Measurements from ENCODE around the gene SLC16A3. TPM values are rescaled to one million over a fixed set of nuclear protein-coding genes. Genes with fewer than 3 reads are reported as not detected.

The SLC16A3 gene
- polyA plus RNA-seq, 1 of the 3 experiments (the other 2 are of a cell fraction) = 70.7 TPM

DNA sequence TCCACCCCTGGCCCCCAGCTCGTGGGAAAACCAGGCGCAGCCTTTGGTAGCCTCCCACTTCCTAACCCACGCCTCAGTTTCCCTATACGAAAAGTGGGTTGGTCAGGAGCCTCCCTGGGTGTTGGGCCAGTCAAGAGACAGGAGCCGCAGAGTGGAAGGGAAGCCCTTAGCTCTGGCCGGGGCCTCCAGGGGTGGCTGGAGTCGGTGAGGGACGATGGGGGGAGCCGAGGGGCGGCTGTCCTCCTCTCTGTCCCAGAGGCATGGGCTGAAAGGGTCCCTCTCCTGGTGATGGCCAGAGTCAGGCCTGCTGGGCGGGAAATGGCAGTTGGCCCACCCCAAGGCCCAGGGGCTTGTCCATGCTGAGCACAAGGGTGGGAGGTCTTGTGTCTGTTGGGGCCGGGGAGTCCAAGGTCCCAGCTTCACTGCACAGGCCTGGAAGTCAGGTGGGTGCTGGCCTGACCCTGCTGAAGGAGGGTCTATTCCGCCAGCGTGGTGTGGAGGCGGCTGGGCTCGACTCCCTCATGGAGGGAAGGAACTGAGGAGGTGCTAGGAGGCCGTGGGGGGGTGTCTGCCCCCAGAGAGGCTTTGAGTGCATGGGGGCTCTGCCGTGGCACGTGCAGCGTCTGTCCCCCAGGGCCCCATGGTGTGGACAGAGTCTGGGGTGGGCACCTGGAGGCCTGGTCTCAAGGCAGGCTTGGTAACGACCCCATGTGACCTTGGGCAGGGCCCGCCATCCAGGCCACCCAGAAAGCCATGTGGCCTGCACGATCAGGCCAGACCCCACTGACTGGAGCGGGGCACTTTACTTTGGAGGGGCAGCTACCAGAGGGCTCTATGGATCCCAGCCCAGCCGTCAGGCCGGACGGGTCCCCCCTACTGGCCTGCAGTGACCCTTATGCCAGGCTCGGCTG lies 1.1 kb downstream of the SLC16A3 start:
- no peak for DNase-seq
- peak overlapping the region; percentile 95 for H3K4me2 ChIP-seq
- no peaks in the 10 kb centered on the region for H3K27me3 ChIP-seq (ENCODE audit: insufficient read depth)
- H4K20me1 ChIP-seq (ENCODE audit: insufficient read depth) = peaks cover 24% of the 10 kb centered on the region; the same call in 1 of the 2 replicates
- H3K36me3 ChIP-seq (replicated peaks in 1 of 2; ENCODE audit: control insufficient read depth in 1 of 2, insufficient read depth in 2 of 2, low read length in 1 of 2) = peaks cover 0 to 2% of the 10 kb centered on the region in 2 experiments
- peak overlapping the region; percentile 62 to 64; a peak in 3 of 4 replicates for H3K4me3 ChIP-seq (ENCODE audit: low read depth in 2 of 2, low read length in 1 of 2)
- TF ChIP-seq CHD2 (IDR thresholded peaks at IDR 0.05; ENCODE audit: low read length, partially characterized antibody) (no peak), FOXM1 (IDR thresholded peaks at IDR 0.05; ENCODE audit: low read depth) (no peak), FOXJ3 (CRISPR knock-in tag; IDR thresholded peaks at IDR 0.05) (no peak), TCF12 (IDR thresholded peaks at IDR 0.05) (no peak), NRF1 (IDR thresholded peaks at IDR 0.05; ENCODE audit: low read depth, low read length) (no peak), RAD21 (IDR thresholded peaks at IDR 0.05; ENCODE audit: low read length) (no peak)
- CTCF ChIA-PET = interaction anchor here (0.6 to 2.9 kb wide), 11 partner anchors 8 to 357 kb away, joined by 3 to 11 read pairs (median 4); no protein-coding TSS in a partner anchor
- H3K9ac ChIP-seq = peak overlapping the region; percentile 80
- no peaks in the 10 kb centered on the region for H3K9me3 ChIP-seq
- no peak overlapping the region for H2AFZ ChIP-seq (ENCODE audit: low read depth)
- peaks cover 2% of the 10 kb centered on the region for H3F3A ChIP-seq (replicated peaks; ENCODE audit: insufficient read depth)
- H3K79me2 ChIP-seq (ENCODE audit: insufficient read depth) = peaks cover 66% of the 10 kb centered on the region
- peaks cover 4 to 5% of the 10 kb centered on the region in 2 experiments; a peak in 2 of 4 replicates for H3K4me1 ChIP-seq (ENCODE audit: control insufficient read depth in 1 of 2, insufficient read depth in 2 of 2, low read depth in 1 of 2, low read length in 1 of 2)
- H3K9me2 ChIP-seq = no peaks in the 10 kb centered on the region
- H3K27ac ChIP-seq (ENCODE audit: low read depth in 2 of 2, low read length in 1 of 2) = no peak overlapping the region
- POLR2A ChIA-PET = interaction anchor here (1.5 kb wide), 1 partner anchor 12 kb away, joined by 7 read pairs; no protein-coding TSS in a partner anchor
- whole genome bisulfite sequencing (ENCODE audit: low lambda C conversion rate) = 90% methylated on average over 25 of the region's 28 CpGs

DNA sequence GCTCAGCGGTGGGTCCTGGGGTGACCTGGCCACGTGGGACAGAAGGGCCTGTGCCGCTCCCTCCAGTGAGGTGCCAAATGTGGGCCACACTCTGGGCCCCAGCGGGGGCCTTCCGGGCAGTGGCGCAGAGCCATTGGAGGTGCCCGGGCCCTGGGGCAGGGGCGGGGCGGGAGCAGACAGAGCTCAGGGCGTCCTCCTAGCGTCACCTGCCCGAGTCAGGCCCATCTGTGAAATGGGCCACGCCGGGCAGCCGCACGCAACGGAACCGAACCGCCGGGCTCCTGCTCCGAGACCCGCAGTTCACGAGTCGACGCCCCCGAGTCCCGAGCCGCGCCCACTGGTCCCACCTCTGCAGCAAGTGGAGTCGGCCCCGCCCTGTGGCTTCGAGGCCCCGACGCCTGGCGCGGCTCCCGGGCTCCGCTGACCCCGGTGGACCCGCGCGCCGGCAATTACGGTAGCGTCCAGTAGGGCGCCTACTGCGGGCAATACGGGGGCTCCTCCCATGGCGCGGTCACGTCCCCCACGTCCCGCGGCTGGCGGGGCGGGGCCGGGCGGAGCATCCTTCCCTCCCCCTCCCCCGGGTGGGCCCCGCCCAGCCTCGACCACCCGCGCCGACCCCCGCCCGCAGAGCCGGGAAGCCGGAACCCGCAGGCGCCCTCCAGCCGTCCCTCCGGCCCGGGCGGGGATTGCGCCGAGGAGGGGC lies 1.9 kb downstream of the SLC16A3 start:
- Histone ChIP-seq H3K4me3 (ENCODE audit: low read depth in 2 of 2, low read length in 1 of 2) (peak overlapping the region in 1 of 2 experiments; percentile 62; a peak in 2 of 4 replicates), H3K4me2 (peak overlapping the region; percentile 95), H3F3A (replicated peaks; ENCODE audit: insufficient read depth) (no peaks in the 10 kb centered on the region), H3K36me3 (replicated peaks in 1 of 2; ENCODE audit: control insufficient read depth in 1 of 2, insufficient read depth in 2 of 2, low read length in 1 of 2) (peaks cover 0 to 2% of the 10 kb centered on the region in 2 experiments), H3K27me3 (ENCODE audit: insufficient read depth) (no peaks in the 10 kb centered on the region), H3K9me3 (no peaks in the 10 kb centered on the region), H3K4me1 (ENCODE audit: control insufficient read depth in 1 of 2, insufficient read depth in 2 of 2, low read depth in 1 of 2, low read length in 1 of 2) (peaks cover 5 to 6% of the 10 kb centered on the region in 2 experiments; a peak in 2 of 4 replicates), H3K27ac (ENCODE audit: low read depth in 2 of 2, low read length in 1 of 2) (no peak overlapping the region), H4K20me1 (ENCODE audit: insufficient read depth) (peaks cover 29% of the 10 kb centered on the region; the same call in 1 of the 2 replicates), H3K9me2 (no peaks in the 10 kb centered on the region), H2AFZ (ENCODE audit: low read depth) (no peak overlapping the region), H3K79me2 (ENCODE audit: insufficient read depth) (peaks cover 75% of the 10 kb centered on the region), H3K9ac (no peak overlapping the region)
- ChIA-PET CTCF (interaction anchor here (0.7 to 2.9 kb wide), 4 partner anchors 13 to 91 kb away, joined by 3 to 11 read pairs (median 6); no protein-coding TSS in a partner anchor), POLR2A (no interaction called here)
- DNase-seq = peak; percentile 77
- WGBS (ENCODE audit: low lambda C conversion rate) = 51% methylated on average over 43 of the region's 76 CpGs
- TF ChIP-seq USF2 (IDR thresholded peaks at IDR 0.05; ENCODE audit: borderline replicate concordance, low read depth, low read length) (no peak), USF1 (IDR thresholded peaks at IDR 0.05; ENCODE audit: borderline replicate concordance, low read depth) (no peak), EP300 (IDR thresholded peaks at IDR 0.05; ENCODE audit: borderline replicate concordance in 1 of 2, low read depth in 1 of 2, low read length in 1 of 2) (no peak), TEAD4 (IDR thresholded peaks at IDR 0.05; ENCODE audit: borderline replicate concordance, insufficient read depth) (no peak), RCOR1 (IDR thresholded peaks at IDR 0.05; ENCODE audit: low read length) (no peak), RFX5 (IDR thresholded peaks at IDR 0.05; ENCODE audit: low read length) (no peak), CHD2 (IDR thresholded peaks at IDR 0.05; ENCODE audit: low read length, partially characterized antibody) (no peak), NRF1 (IDR thresholded peaks at IDR 0.05; ENCODE audit: low read depth, low read length) (no peak), REST (IDR thresholded peaks at IDR 0.05; ENCODE audit: low read depth, low read length) (no peak)

Data from SK-N-SH (cell line).